Stimulated activated CD8-positive, alpha-beta memory T cell treated with anti-CD3 and anti-CD28 coated beads, Interleukin-7, amount 100 ng/mL, for 4 hours (primary cell): ENCODE results near the gene AKAP10.
"Not testable (repeated sequence)": the region's sequence is repeated elsewhere in the genome, so short reads cannot be mapped to it uniquely, and the experiment has no call there.

Experiments used
- DNase-seq, 2 donors: peaks; one replicate each; pipeline ENCODE4 v3.0.0-alpha.2; 2020; ENCODE audit warnings: low read depth in 2 of 2

AKAP10 gene

GRCh38 chr17:19978805-19979211 lies 1.2 kb upstream of the AKAP10 start:
- no peak for DNase-seq

GRCh38 chr17:19978209-19978802 lies 678 bp upstream of the AKAP10 start:
- DNase-seq, result no peak

GRCh38 chr17:19975601-19976000 lies 2.0 kb downstream of the AKAP10 start:
- DNase-seq, result no peak

- no peak for DNase-seq
These were observed 4.5 kb downstream of the AKAP10 start for GRCh38 chr17:19973156-19973555.

- DNase-seq, result not testable (repeated sequence)
These were observed 14.7 kb downstream of the AKAP10 start for GRCh38 chr17:19962954-19963353.

GRCh38 chr17:19958023-19958422 lies 19.6 kb downstream of the AKAP10 start:
- no peak for DNase-seq

- DNase-seq, result no peak
These were observed 22.5 kb downstream of the AKAP10 start for GRCh38 chr17:19955099-19955498.

GRCh38 chr17:19951411-19951810 lies 26.2 kb downstream of the AKAP10 start:
- DNase-seq, result not testable (repeated sequence)

GRCh38 chr17:19950624-19951195 lies 26.9 kb downstream of the AKAP10 start:
- DNase-seq, result not testable (repeated sequence)

GRCh38 chr17:19948116-19948943 lies 29.3 kb downstream of the AKAP10 start:
- no peak for DNase-seq

- no peak for DNase-seq
These were observed 30.7 kb downstream of the AKAP10 start for GRCh38 chr17:19946921-19947320.

GRCh38 chr17:19945009-19945626 lies 32.5 kb downstream of the AKAP10 start:
- DNase-seq, result no peak

- no peak for DNase-seq
These were observed 34.0 kb downstream of the AKAP10 start for GRCh38 chr17:19943599-19943998.

GRCh38 chr17:19943026-19943425 lies 34.6 kb downstream of the AKAP10 start:
- DNase-seq, result no peak

GRCh38 chr17:19940722-19941464 lies 36.7 kb downstream of the AKAP10 start:
- DNase-seq, result no peak

GRCh38 chr17:19939993-19940721 lies 37.5 kb downstream of the AKAP10 start:
- DNase-seq, result no peak

GRCh38 chr17:19938736-19939135 lies 38.9 kb downstream of the AKAP10 start:
- no peak for DNase-seq

GRCh38 chr17:19937522-19937921 lies 40.1 kb downstream of the AKAP10 start:
- no peak for DNase-seq

GRCh38 chr17:19935169-19935568 lies 42.5 kb downstream of the AKAP10 start:
- DNase-seq, result no peak

GRCh38 chr17:19933628-19934027 lies 44.0 kb downstream of the AKAP10 start:
- no peak for DNase-seq

- no peak for DNase-seq
These were observed 44.4 kb downstream of the AKAP10 start for GRCh38 chr17:19933221-19933620.
